Activated CD4-positive, alpha-beta T cell treated with anti-CD3 and anti-CD28 coated beads for 1 hour (primary cell): ENCODE results near the gene CASP2.
"Not testable (repeated sequence)": the region's sequence is repeated elsewhere in the genome, so short reads cannot be mapped to it uniquely, and the experiment has no call there.

Experiments used
- DNase-seq: peaks from one replicate; pipeline ENCODE4 v3.0.0-alpha.2; 2020

The CASP2 gene

GRCh38 chr7:143265017-143265693 is 23.0 kb upstream of the CASP2 start:
- DNase-seq = no peak

GRCh38 chr7:143269251-143269650 is 18.9 kb upstream of the CASP2 start:
- no peak for DNase-seq

GRCh38 chr7:143271240-143271639 is 16.9 kb upstream of the CASP2 start:
- no peak for DNase-seq

GRCh38 chr7:143272871-143273270 is 15.3 kb upstream of the CASP2 start:
- no peak for DNase-seq

GRCh38 chr7:143279186-143280098 is 8.7 kb upstream of the CASP2 start:
- no peak for DNase-seq

GRCh38 chr7:143280160-143280559 is 8.0 kb upstream of the CASP2 start:
- no peak for DNase-seq

- DNase-seq = no peak
Measured at GRCh38 chr7:143280566-143280965, 7.6 kb upstream of the CASP2 start.

- no peak for DNase-seq
Measured at GRCh38 chr7:143281529-143281928, 6.6 kb upstream of the CASP2 start.

- DNase-seq = no peak
Measured at GRCh38 chr7:143282124-143282523, 6.0 kb upstream of the CASP2 start.

GRCh38 chr7:143283381-143283780 is 4.8 kb upstream of the CASP2 start:
- no peak for DNase-seq

GRCh38 chr7:143284591-143285469 is 3.3 kb upstream of the CASP2 start, which contains the start of gene TMEM139:
TMEM139 (plus strand) TSS chr7:143284958; CDS start chr7:143285958, 1,000 bp downstream.
- no peak for DNase-seq

- DNase-seq = no peak
Measured at GRCh38 chr7:143285470-143285778, 2.7 kb upstream of the CASP2 start.

GRCh38 chr7:143285806-143286521 is 2.2 kb upstream of the CASP2 start:
- DNase-seq = no peak

GRCh38 chr7:143286522-143286890 is 1.6 kb upstream of the CASP2 start:
- DNase-seq = no peak

GRCh38 chr7:143287339-143287934 is 714 bp upstream of the CASP2 start:
- DNase-seq = no peak

- DNase-seq = no peak
Measured at GRCh38 chr7:143288836-143289235, 685 bp downstream of the CASP2 start.

- DNase-seq = no peak
Measured at GRCh38 chr7:143289421-143289820, 1.3 kb downstream of the CASP2 start.

- not testable (repeated sequence) for DNase-seq
Measured at GRCh38 chr7:143289888-143290287, 1.7 kb downstream of the CASP2 start.

GRCh38 chr7:143290293-143290692 is 2.1 kb downstream of the CASP2 start:
- no peak for DNase-seq

GRCh38 chr7:143292876-143293275 is 4.7 kb downstream of the CASP2 start:
- DNase-seq = no peak

GRCh38 chr7:143295870-143296269 is 7.7 kb downstream of the CASP2 start:
- no peak for DNase-seq

GRCh38 chr7:143296686-143297085 is 8.5 kb downstream of the CASP2 start:
- DNase-seq = no peak
